GM13976 (cell line): ENCODE results near the gene TEX53.

Experiments used
- DNase-seq: peaks from one replicate; pipeline ENCODE4 v3.0.0; 2012; ENCODE audit warnings: low spot score
- CTCF ChIP-seq: IDR thresholded peaks from 2 replicates; pipeline ENCODE4 v1.5.1; 2012; ENCODE audit warnings: borderline replicate concordance, mild to moderate bottlenecking; ENCODE audit not compliant: insufficient read depth; ENCODE audit errors: extremely low read depth, missing control alignments, control extremely low read depth
- in situ Hi-C: fragments of 300-500 bp; cut with MboI; formaldehyde crosslinking; loops from one replicate; pipeline ENCODE4 v1.12.0; 2022; ENCODE audit warnings: low sequenced_read_pairs, mixed read lengths, inconsistent platforms; ENCODE audit not compliant: unreplicated experiment

The TEX53 gene

DNA sequence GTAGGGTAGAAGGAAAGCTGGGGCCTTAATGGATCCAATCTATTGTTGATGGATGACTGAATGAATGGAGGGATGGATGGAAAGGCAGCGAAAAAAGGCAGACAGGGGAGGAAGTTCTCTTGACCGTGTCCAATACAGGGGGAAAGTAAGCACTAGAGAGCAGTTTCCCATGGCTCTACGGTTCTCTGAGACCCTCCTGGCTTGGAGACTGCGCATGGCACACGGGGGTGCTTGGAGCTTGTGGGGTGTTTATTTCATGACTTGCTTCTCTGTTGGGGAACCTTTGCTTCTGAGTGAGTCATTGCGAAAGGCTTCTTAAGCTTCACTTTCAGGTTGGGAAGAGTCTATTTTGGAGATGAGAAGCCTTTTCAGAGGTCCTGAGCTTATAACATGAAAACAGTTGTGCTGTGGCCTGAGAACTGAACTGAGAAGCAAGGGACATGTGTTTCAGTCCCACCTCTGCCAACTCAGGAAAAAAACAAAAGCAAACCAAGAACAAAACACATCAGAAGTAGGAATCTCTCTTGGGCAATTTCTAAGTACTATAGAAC lies 37.2 kb upstream of the TEX53 start:
- DNase-seq, result peak; percentile 41
- no peak for TF ChIP-seq CTCF
- in situ Hi-C loops, result loop anchor here (25.0 kb wide), 1 partner anchor 818 kb away; no protein-coding TSS in a partner anchor

GRCh38 chr9:114694146-114694545 lies 36.5 kb upstream of the TEX53 start:
- in situ Hi-C loops, result loop anchor here (25.0 kb wide), 1 partner anchor 818 kb away; no protein-coding TSS in a partner anchor
- DNase-seq, result no peak
- TF ChIP-seq CTCF, result no peak

DNA sequence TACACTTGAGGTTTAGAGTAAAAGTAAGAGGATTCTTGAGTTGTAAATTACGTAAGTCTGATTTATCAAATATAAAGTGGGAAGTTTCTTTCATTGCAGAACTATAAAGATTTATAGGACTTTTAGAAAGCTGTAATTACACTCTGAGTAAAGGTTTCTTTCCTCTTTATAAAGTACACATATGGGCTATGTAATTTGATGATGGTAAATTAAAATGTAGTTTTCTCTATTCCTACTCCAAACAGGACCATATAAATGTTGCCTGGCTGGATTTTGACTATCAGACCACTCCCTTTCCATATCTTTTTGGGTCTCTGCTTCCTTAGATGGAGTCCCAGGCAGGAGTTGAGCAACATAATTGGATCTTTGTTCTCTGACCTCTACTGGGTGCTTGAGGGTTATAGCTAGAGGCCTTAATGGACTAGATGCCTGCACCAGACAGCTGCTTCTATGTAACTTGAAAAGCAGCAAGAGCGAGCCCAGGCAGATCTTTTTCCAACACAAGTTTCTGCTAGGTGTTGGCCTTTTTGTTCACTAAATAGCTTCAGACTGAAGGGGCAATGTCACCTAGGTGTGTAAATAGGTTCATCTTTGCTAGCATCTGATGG lies 35.7 kb upstream of the TEX53 start:
- in situ Hi-C loops, result loop anchor here (25.0 kb wide), 1 partner anchor 819 kb away; no protein-coding TSS in a partner anchor
- TF ChIP-seq CTCF, result no peak
- no peak for DNase-seq

- TF ChIP-seq CTCF, result no peak
- DNase-seq, result no peak
- in situ Hi-C loops, result loop anchor here (25.0 kb wide), 1 partner anchor 820 kb away; no protein-coding TSS in a partner anchor
These were observed 34.3 kb upstream of the TEX53 start for GRCh38 chr9:114691956-114692295.

- in situ Hi-C loops, result loop anchor here (25.0 kb wide), 1 partner anchor 821 kb away; no protein-coding TSS in a partner anchor
- TF ChIP-seq CTCF, result no peak
- no peak for DNase-seq
These were observed 33.7 kb upstream of the TEX53 start for GRCh38 chr9:114691046-114691955.

GRCh38 chr9:114690308-114690707 lies 32.7 kb upstream of the TEX53 start:
- in situ Hi-C loops, result loop anchor here (25.0 kb wide), 1 partner anchor 822 kb away; no protein-coding TSS in a partner anchor
- DNase-seq, result no peak
- TF ChIP-seq CTCF, result no peak
